ENCODE data around the gene SYT1.

Gene SYT1

DNA sequence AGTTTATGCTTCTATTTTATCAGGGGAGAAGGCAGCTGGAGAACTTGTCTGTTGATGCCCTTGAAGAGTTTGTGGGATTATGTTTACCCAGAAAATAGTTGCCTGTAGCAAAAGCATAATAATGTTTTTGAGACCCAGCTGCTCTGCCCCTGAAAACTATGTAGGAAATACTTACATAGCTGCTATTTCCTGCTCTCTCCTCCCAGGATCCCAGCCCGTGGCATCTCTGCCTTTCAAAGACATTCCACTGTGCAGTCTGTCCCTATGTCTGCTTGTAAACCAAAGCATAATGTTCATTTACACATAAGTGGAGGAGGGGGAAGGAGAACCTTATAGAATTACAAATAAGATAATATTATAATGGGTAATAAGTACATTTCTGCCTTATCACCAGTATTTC lies 198.7 kb downstream of the SYT1 start:
- DNase-seq: no peak

DNA sequence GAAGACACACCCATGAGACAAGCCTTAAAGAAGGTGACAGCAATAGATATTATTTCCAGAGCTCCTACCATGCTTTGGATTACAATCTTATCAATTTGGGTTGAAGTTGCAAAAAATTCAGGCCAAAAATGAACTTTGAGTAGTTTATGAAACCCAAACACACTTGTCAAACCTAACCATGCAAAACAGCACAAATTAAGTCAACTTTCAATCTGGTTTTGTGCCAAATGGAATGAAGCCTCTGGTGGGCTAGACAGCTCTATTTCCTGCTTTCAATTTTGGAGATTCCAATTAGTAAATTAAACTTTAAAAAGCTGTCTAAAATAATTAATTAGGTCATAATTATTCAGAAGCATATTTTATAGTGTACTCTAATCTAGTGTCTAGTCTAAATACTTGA lies 203.4 kb downstream of the SYT1 start:
- no peak for DNase-seq

DNA sequence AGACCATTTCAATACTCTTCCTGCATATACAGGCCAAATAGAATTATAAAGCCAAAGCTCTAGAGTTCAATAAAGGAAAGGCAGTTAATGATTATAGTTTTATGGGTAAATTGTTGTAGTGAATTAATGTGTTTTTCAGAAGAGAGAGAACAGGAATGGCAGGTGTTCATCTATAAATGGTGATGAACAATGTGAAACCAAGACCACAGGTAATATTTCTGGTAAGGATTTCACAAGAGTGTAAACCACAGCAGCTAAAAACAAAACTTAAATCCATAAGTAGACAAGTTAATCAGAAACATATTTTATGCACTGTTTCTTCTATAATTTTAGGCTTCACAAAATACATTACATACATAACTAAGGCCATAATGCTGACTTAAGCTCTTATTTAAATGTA lies 204.4 kb downstream of the SYT1 start:
- DNase-seq: no peak

DNA sequence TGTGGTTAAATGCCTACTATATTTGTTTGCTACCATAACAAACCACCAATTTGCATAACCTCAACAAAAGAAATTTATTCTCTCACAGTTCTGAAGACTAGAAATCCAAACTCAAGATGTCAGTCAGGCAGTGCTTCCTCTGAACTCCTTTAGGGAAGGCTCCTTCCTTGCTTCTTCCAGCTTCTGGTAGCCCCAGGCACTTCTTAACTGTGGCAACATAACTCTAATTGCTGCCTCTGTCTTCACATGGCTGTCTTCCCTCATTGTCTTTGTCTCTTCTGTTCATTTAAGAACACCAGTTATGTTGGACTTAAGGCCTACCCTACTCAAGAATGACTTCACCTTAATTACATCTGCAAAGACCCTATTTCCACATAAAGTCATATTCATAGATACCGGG lies 206.9 kb downstream of the SYT1 start:
- DNase-seq: no peak

DNA sequence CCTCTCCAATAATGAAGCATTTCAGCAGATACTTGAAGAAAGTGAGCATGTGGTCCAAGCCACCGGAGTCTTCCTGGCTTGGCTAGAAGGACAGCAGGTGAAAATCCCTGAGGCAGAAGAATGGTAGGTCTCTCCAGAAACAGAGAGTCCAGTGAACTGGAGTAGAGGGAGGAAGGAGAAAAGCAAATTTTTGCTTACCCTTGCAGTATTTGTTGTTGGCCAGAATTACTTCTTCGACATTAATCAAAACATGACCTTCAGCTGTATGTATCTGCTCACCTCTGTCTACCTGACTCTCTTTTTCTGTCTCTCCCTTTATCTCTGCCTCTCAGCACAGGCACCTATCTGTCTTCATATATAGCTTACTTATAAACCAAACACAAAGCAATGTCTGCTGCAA lies 208.9 kb downstream of the SYT1 start:
- no peak for DNase-seq

DNA sequence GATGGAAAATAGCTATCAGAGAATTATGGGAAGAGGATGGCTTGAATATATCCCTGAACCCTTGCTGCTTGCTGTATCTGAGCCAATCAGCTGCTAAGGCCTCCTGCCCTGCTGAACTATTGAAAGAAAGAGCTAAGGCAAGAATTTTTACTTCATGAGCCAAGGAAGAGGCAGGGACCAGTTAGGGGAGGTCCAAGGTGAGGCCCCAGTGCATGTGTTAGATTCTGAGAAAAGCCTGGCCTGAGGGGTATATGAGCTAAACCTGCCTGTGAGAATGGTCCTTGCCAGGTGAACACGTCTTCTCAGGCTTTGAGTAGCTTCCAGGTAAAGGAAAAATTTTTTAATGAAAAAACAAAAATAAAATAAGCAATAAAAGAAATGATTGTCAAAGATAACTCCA lies 218.0 kb downstream of the SYT1 start:
- DNase-seq: no peak

DNA sequence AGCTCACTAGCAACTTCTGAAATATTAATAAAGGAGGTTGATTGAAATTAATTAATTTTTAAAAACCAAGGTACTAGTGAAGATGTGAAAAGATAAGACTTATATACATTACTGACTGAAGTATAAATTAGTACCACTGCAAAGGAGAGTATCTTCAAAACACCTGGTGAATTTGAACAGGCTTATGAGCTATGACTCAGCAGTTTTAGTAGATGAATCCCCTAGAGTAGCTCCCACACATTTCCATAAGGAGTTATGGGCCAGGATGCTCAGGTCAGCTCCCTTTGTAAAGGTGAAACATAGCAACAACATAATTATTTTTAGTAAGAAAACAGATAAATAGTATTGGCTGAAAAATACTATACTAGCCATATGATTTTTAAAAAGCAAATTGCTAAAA lies 218.6 kb downstream of the SYT1 start:
- no peak for DNase-seq

DNA sequence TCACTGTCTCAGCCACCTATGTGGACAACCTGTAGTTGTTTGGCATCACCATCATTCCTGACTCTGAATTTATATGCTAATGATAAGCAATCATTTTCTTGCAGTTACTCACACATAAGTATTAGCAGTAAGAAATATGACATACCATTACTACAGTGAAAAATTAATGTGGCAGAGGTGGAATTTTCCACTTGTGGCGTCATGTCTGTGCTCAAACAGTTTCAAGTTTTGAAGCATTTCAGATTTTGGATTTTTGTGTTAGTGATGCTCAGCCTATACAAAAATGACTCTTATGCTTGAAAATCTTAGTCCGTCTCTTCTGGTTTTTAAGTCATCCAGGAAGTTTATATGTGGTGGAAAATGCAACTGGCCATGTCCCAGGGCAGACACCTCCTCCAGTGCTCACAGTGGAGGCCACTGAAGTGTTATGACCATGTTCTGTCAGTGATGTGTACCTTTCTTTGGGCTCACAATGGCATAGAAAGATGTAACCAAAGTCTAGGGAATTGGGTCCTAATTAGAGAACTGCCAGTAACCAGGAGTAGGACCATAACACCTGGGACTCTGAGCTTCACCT lies 220.6 kb downstream of the SYT1 start:
- no peak for DNase-seq

DNA sequence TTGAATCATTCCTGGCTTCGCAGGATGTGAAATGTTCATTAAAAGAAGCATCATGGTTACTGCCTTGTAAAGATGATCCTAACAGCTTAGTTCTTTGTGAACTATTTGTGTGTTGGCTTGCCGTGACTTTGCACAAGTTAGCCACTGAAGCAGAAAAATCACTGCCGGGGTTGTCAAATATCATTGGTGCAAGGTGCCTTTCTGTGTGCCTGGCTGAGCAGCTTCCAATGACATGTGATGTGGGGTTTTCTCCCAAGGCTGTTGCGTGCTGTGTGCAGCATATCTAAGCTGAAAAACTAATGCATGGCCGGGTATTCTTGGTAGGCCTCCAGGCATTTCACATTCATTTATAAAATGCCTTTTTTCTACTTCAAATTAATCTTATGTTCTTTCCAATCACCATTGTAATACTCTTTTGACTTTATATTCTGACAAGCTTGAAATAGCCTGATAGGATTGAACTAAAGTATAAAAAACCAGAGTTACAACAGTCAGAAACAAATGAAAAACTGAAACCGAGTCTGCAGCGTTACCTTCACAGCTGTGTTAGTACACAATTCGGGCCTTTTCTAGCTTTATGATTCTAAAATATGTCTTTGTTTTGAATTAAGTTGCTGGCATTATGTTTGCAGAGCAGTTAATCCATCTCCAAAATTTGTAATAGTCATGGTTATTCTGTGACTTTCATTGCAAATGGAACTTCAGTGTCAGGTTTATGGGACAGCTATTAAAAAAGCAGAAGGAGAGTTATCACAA lies 222.1 kb downstream of the SYT1 start:
- DNase-seq: no peak

DNA sequence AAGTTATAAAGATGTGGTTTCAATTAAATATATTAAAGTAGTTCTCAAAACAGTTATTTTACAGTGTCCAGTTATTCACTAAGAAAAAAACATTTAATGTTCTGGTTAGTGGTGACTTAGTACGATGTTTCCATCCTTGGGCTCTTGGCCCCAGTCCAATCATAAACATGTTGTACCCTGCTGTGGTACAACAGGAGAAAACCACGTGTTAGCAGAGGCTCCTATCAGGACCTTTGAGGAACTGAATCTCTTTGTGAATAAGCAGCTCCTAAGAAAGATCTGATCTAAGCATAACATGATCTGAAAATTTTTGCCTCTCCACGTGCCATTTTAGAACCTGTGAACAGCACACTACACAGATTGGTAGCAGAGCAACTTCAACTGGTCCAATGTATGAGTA lies 234.0 kb downstream of the SYT1 start:
- no peak for DNase-seq

DNA sequence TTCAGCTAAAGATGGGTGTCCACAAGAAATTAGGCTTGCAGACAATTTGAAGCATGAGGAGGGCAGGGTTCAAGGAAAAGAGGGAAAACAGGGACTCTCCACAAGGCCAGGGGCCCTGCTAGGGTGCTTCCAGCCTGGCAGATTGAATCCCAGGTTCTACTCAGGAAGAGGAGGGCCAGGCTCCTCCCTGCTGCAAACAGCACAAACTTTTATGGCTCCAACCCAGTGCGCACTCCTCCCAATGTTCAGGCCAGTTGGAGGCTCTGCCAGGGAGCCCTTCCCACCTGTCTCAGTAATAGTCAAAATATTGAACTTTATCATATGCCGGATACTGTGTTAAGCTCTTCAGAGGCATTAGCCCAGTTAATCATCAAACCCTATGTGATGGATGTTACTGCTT lies 244.4 kb downstream of the SYT1 start:
- no peak for DNase-seq

DNA sequence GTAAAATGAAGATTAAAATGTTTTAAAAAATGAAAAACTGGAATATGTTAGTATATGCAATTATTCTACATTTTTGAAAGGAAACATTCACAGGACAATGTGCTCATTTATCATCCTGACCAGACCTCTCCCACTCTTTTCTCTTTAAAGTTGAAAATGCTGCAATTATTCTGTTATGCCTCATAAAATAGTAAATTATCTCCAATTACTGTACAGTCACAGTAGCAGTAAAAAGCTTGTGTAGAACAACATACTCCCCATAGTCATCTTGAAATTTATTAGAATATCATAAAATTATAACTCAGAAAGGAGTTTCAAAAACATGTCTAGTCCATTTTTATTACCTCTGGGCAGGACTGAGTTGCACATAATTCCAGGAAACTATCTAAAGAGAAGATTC lies 250.3 kb downstream of the SYT1 start:
- no peak for DNase-seq

DNA sequence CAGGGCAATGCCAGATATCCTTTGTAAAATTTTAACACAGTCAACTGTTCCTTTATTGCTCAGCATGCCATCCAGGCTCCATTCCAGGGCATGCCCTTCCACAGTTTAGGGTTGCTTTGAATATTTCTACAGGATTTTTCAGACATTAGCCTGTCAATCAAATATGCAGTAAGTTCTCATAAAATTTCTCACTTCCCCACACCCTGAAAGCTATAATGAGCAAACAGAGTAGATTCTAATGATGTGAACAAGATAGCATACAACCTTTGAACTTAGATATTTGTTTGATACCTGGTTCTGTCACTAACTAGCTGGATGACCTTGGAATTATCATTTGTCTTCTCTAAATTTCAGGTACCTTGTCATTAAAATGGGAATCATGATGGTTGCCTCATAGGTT lies 251.2 kb downstream of the SYT1 start:
- no peak for DNase-seq

DNA sequence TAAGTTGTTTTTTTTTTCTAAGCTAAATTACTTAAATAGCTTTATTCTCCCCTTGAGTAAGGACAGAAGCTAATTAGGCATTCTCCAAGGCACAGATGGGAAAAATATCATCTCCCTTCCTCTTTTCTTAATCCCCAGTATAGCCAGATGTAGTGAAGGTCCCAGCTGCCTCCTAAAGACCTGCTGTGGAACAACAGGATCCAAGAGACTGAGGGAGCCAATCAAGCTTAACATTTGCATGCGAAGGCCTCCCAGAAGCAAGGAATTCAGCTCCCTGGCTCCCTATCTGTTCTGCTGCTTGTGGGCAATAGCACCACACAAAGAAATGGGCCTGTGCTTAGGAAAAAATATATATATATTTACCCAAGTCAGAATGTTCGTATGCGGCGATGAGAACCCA lies 255.2 kb downstream of the SYT1 start:
- no peak for DNase-seq

DNA sequence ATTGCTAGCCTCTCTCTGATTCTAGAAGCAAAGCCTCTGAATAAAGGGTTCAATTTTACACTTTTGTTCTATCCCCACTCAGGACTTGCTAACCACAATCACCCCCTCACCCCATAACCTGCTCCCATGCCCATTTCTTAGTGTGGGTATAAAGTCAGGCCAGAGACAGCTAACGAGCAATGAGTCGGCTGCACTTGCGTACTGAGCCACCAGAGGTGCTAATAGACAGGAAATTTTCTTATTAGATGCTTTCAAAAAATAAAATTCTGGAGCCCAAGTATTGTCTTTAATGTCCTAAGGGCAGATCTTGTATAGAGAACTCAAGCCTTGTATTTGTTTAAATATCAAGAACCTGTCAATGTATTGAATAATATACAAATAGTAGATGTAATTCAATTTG lies 256.9 kb downstream of the SYT1 start:
- no peak for DNase-seq

DNA sequence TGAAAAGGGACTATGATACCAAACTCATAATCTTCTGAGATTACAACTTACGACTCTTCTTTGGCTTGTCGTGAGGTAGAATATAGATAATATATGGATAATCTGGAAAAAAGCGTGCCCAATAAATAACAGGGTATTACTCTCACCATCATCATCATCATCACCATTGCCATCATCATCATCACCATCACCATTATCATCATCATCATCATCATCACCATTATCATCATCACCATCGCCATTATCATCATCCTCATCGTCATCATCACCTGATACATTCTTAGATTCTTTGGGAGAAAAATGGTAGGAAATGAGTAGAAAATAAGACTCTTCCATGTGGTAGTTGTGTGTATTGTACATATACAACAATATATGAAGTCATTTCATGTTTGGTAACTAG lies 259.8 kb downstream of the SYT1 start:
- DNase-seq: no peak

DNA sequence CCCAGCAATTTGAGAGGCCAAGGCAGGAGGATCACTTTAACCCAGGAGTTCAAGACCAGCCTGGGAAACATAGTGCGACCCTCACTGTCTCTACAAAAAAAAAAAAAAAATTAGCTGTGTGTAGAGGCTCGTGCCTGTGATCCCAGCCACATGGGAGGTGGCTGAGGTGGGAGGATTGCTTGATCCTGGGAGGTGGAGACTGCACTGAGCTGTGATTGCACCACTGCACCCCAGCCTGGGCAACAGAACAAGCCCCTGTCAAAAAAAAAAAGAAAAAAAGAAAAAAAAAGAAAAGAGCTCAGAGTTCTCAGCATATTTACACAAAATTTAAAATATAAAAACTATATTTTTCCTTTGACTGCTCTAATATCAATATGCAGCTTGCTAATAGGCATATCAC lies 260.8 kb downstream of the SYT1 start:
- no peak for DNase-seq

DNA sequence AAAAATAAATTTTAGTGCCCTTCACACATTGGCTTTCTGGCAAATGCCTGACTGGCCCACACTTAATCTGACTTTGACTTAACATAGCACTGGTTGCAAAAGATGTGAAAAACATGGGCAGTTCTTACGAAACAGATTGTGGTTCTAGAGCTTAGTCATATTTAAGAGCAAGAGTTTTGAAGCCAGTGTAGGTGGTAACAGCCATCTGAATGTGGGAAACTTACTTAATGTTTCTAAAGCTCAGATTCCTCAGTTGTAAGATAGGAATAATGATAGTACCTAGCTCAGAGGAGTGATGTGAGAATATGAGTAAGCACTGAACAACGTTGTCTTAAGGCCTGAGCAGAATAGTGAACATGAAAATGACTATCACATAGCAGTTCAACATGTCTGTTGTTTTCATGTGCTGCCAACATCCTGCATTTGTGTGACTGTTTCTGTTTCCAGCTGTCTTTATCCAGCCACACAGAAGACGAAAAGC lies 262.7 kb downstream of the SYT1 start:
- no peak for DNase-seq

DNA sequence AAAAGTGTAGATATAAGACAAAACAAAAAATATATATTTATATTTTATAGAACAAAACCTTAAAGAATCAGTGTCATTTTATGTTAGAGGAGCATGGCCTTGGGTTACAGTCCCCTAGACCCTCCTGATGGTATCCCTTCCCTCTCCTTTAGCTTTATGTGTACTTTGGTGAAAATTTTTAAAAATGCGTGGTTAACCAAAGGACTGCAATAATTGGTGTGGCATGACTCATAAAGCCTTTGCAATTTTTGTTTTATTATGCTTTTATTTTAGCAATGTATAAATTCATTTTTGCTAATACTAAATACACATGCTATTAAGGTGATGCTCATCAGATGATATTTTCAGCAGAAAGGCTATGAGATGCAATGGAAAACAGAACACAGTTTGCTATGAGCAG lies 264.4 kb downstream of the SYT1 start:
- no peak for DNase-seq

DNA sequence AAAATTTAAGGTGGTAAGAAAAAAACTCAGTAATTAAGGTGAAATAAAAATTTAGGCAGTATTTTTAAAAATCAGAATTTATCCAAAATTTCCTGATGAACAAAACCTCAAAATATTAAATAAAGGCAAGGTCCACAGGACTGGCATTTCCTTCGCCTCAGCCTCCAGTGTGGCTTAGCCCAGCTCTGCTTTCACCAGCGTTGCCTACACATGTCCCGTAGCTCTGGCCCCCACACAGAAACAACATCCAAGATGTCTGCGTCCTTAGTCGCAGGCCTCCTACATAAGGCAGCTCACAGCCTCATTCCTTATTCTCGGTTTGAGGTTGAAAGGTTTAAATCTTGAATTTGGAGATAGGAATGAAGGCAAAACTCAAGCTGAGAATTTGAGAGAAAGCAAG lies 274.3 kb downstream of the SYT1 start:
- no peak for DNase-seq

DNA sequence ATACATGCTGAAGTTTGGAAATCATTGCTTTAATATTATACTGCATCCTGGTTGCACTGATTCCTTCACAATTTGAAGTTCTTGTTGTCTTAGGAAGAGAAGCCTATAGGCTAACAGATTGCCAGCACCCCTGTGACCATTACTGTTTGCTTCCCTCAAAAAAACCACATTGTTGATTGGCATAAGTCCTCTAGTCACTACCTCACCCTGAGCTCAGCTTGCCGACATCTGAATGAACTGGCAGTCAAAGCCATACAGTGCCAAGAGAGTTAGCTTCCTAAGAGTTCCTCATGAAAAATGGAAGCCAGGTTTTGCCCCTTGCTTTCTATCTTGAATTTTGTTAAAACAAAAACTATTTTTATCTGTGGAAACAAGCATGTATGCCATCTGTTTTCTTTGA lies 276.1 kb downstream of the SYT1 start:
- no peak for DNase-seq

DNA sequence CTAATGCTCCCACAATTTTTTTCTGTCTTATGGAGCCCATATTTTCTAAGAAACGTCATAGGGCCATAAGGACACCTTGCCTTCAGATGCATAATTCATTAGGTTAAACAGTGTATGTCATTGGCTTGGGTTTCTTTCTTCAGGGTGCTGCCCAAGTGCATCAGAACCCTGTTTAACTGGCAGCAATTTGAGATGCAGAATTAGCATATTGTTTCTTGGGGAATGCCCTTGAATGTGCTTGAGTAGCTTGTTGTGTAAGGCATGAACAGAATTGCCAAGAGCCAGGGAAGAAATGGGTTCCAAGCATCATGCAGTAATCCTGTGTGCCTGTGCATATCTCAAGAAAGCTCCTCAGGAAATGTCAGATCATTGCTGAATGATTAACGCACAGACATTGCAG lies 277.2 kb downstream of the SYT1 start:
- DNase-seq: no peak

DNA sequence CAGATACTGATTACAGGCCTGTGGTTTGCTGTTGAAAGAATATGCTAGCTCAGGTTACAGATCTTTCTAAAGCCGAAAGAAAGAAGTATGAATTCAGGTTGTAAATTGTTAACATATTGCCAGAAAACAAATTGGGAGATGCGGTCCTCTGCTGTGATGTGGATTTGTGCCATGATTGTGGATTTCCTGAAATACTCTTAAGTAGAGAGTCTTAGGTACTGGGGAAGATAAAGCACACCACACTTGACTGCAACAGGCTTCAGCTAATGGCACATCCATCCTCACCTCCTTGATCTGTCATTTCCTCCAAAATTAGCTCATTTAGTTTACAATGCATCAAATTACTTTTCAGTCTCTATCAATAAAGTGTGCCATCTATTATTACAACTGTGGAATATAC lies 279.2 kb downstream of the SYT1 start:
- DNase-seq: no peak

DNA sequence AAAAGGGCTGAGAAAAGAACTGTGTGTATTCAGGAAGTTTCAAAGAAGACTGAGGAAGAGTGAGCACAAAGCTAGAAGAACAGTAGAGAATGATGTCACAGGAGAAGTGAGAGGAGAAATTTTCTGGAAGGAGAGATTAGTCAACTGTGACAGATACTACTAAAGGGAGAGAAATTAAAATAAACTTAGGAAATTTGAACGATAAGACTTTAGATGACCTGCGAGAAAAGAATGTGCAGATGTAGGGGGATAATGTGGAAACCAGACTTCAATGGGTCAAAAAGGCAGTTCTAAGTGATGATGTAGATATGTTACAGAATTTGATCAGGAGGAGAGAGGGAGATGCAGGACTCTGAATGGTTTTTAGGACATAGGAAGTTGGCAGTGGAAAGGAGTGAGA lies 287.4 kb downstream of the SYT1 start:
- no peak for DNase-seq

DNA sequence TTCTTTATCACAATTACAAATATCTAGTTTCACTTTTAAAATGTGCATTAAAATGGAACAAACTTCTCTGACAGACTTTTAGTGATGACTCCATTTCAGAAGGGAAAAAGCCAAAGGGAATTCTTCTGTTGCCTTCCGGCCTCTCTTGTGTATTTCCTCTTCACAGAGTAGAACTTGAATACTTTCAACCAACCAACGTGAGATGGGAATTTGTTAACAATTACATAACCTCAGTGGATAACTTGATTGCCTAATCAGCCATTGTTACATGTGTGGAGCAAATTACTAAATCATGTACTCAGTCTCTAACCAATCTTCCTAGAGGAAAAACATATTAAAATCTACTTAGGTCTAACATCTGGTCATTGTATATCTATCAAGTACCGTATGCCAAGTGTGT lies 291.1 kb downstream of the SYT1 start:
- DNase-seq: no peak
